Thyroid gland (tissue), 4 donors: Measurements from ENCODE around the gene CLK2.

Source experiments
- CTCF ChIP-seq, 6 experiments: fragments of 200-600 bp in 3 of 6; fragments of 450-650 bp in 3 of 6; sonication (generic) in 3 of 6; IDR thresholded peaks; one replicate each; pipeline ENCODE4 v1.5.1; 2016 to 2019; ENCODE audit warnings: antibody characterized with exemption in 6 of 6, mild to moderate bottlenecking in 2 of 6, inconsistent platforms in 1 of 6, moderate library complexity in 1 of 6
- POLR2A ChIP-seq, 2 donors: fragments of 450-650 bp; IDR thresholded peaks; one replicate each; pipeline ENCODE4 v1.6.1; 2017; ENCODE audit warnings: antibody characterized with exemption in 2 of 2, mild to moderate bottlenecking in 2 of 2, moderate library complexity in 1 of 2

- TF ChIP-seq CTCF (IDR thresholded peaks at IDR 0.05) (no peak), POLR2A (IDR thresholded peaks at IDR 0.05) (no peak)
Measured at GRCh38 chr1:155313261-155313660, 40.0 kb upstream of the CLK2 start.
